GM13977 (cell line): ENCODE data around the gene INTS12.
"Not testable (repeated sequence)": the region's sequence is repeated elsewhere in the genome, so short reads cannot be mapped to it uniquely, and the experiment has no call there.

Experiments
- DNase-seq: peaks from one replicate; pipeline ENCODE4 v3.0.0; 2012; ENCODE audit warnings: low spot score
- CTCF ChIP-seq: IDR thresholded peaks from 2 replicates; pipeline ENCODE4 v1.5.1; 2012; ENCODE audit warnings: mild to moderate bottlenecking, control low read depth; ENCODE audit not compliant: insufficient read depth; ENCODE audit errors: extremely low read depth, missing control alignments
- in situ Hi-C: fragments of 300-500 bp; cut with MboI; formaldehyde crosslinking; loops from one replicate; pipeline ENCODE4 v1.12.0; 2022; ENCODE audit warnings: low sequenced_read_pairs, low pct_unique_long_range_greater_than_20kb, mixed read lengths, inconsistent platforms; ENCODE audit not compliant: unreplicated experiment

The INTS12 gene

GRCh38 chr4:105708181-105709080, at the start of gene INTS12, which contains the start of gene GSTCD:
INTS12 (minus strand) TSS chr4:105708689; CDS start chr4:105700005, 8,684 bp downstream.
GSTCD (plus strand) TSS chr4:105708784; CDS start chr4:105717614, 8,830 bp downstream.
- peak; percentile 81 for DNase-seq
- in situ Hi-C loops, result no loop called here
- peak; percentile 8 for TF ChIP-seq CTCF

GRCh38 chr4:105755375-105755774, 46.9 kb upstream of the INTS12 start:
- DNase-seq, result no peak
- TF ChIP-seq CTCF, result no peak
- in situ Hi-C loops, result no loop called here

GRCh38 chr4:105753361-105753760, 44.9 kb upstream of the INTS12 start:
- DNase-seq, result no peak
- TF ChIP-seq CTCF, result no peak
- in situ Hi-C loops, result no loop called here

GRCh38 chr4:105751718-105752299, 43.3 kb upstream of the INTS12 start:
- no peak for TF ChIP-seq CTCF
- in situ Hi-C loops, result no loop called here
- DNase-seq, result no peak

GRCh38 chr4:105748222-105748621, 39.7 kb upstream of the INTS12 start:
- TF ChIP-seq CTCF, result no peak
- DNase-seq, result no peak
- in situ Hi-C loops, result no loop called here

- no peak for TF ChIP-seq CTCF
- in situ Hi-C loops, result no loop called here
- no peak for DNase-seq
Observed at GRCh38 chr4:105741548-105741947, 33.1 kb upstream of the INTS12 start.

GRCh38 chr4:105735217-105735616, 26.7 kb upstream of the INTS12 start:
- DNase-seq, in situ Hi-C loops: not testable (repeated sequence)

- DNase-seq, in situ Hi-C loops: not testable (repeated sequence)
Observed at GRCh38 chr4:105729895-105730294, 21.4 kb upstream of the INTS12 start.
